Activated CD8-positive, alpha-beta memory T cell treated with anti-CD3 and anti-CD28 coated beads for 4 hours (primary cell): Measurements from ENCODE around the gene SLC27A2.

Experiments
- DNase-seq, 2 donors: peaks; one replicate each; pipeline ENCODE4 v3.0.0-alpha.2; 2020; ENCODE audit warnings: low read depth in 2 of 2

Gene SLC27A2

DNA sequence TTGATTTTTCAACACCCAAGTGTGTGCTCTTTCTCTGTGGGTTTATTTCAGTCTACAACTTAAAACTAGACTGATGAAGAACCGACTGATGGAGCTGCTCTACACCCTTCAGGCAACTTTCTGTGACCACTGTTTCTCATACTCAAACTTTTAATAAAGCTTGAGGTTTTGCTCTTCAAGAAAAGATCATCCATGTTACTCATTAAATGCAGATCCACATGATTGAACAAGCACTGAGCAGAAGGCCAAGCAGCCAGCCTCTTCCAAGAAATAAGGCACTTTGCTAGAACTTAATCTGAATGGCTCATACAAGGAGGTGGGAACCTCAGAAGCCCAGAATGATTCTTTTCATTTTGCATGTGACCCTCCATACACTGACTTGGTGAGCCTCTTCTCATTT is 8.7 kb downstream of the SLC27A2 start:
- DNase-seq = no peak

DNA sequence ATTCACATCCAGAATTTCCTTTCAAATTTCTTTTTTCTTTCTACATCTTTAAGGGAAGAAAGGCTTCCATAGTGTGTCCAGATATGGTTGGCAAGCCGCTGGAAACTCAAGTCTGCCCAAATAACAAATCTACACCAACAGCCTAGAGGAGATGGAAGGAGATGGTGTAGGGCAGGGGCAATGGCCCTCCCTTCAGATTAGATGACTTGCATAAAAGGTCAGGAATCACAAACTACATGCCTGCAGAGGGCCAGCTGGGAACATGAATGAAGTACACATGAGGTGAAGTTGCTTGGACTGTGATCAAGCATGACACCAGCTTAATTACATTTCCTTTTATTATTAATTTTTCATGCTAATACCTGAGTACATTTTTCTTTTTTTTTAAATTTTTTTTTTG is 10.2 kb downstream of the SLC27A2 start:
- no peak for DNase-seq

DNA sequence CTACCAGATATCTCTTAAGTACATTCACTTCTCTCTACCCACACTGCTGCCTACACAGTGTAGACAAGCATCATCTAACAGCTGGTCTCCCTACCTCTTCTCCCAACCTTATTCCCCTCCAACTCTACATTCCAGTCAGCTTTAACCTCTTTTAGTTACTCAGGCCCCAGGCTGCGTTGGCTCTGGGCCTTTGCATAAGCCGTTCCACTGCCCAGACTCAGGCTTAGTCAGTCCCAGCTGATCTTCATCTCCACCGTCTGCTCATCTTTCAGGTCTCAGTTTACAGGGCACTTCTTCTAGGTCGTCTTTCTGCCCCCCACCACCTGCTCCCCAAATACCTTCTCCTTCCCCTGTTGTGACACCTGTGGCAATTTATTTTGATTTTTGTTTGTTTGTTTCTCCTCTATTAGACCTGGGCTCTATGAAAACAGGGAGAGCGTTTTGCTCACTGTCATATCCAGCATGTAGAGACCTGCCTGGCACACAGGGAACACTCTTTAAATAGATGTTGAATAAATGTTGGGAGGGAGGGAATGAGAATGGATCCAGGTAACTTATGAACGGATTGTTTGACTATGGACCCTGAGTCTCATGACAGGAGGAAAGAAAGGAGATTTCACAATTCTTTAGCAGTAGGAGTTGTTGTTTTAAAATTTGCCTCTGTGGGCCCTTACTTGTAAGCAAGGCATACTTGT is 11.1 kb downstream of the SLC27A2 start:
- no peak for DNase-seq

DNA sequence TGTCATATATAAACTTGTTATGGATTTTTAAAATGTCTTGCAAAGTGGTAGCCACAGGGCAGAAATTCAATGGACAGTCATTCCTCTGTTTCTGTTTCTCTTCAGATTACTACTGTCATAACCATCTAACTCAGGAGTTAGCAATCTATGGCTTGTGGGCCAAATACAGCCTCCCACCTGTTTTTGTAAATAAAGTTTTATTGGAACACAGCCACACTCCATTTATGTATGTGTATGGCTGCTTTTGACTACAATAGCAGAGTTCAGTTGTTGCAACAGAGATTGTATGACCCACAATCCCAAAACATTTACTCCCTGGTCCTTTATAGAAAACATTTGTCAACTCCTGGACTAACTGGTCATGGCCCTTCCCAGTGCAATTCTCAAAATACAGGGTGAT is 20.0 kb downstream of the SLC27A2 start:
- no peak for DNase-seq

- DNase-seq = no peak
These were observed 24.0 kb downstream of the SLC27A2 start for GRCh38 chr15:50206020-50206419.

- no peak for DNase-seq
These were observed 27.8 kb downstream of the SLC27A2 start for GRCh38 chr15:50209809-50210208.

DNA sequence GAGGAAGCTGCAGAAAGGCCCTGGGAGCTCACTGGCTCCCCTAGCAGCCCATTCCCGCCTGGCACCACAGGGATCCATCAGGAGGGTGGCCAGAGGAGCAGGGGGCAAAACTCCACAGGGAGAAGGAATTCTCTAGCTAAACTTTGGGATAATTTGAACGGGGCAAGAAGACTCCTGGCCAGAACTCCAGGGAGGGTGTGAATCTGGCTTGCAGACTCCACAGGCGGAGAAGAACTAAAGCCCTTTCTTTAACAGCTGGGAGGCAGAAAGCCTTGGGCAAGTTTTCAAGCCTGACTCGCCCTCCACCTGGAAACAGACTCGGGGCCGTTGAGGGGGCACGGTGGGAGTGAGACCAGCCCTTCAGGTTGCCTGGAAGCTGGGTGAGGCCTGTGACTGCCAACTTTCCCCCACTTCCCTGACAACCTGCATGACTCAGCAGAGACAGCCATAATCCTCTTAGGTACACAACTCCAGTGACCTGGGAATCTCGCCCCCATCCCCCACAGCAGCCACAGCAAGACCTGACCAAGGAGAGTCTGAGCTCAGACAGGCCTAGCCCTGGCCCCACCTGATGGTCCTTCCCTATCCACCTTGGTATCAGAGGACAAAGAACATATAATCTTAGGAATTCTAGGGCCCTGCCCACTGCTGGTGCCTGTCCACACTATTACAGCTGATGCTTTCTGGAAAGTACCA is 28.6 kb downstream of the SLC27A2 start:
- no peak for DNase-seq

- no peak for DNase-seq
These were observed 36.3 kb downstream of the SLC27A2 start for GRCh38 chr15:50218291-50218690.

DNA sequence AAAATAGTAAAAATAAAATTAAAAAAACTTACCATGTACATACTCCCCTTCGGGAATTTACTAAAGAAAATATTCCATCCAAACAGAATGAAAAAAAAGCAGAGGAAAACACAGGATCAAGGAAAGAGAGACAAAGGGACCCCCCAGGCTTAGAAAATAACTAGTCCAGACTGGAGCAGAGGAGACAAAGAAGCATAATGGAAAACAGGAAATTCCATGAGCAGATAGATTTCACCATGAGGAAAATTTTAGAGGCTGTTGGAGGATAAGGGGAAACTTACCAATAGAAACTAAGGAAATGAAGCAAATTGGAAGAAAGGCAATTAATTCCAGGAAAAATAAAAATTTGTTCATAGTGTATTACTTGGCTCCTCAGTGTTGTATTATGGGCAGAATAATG is 36.7 kb downstream of the SLC27A2 start:
- no peak for DNase-seq

DNA sequence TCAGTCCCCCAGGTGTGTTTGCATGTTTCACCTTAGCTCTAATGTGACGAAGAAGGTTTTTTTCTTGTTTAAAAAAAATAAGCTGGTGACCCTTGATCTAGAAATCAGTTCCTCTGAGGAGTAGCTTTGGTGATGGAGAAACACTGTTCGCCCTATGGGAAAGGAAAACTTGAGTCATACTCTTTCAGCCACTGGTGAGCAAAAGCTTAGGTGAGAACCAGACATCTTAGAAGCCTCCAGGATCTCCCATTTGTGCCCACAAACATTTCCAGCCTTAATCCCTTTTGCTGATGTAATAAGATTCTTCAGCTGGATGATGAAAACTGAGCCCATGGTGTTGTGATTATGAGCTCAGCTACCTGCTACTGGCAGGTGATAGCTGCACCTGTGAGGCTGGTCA is 37.8 kb downstream of the SLC27A2 start:
- no peak for DNase-seq

GRCh38 chr15:50222181-50222580 is 40.2 kb downstream of the SLC27A2 start:
- DNase-seq = no peak

- DNase-seq = no peak
These were observed 42.6 kb downstream of the SLC27A2 start for GRCh38 chr15:50224606-50225005.

DNA sequence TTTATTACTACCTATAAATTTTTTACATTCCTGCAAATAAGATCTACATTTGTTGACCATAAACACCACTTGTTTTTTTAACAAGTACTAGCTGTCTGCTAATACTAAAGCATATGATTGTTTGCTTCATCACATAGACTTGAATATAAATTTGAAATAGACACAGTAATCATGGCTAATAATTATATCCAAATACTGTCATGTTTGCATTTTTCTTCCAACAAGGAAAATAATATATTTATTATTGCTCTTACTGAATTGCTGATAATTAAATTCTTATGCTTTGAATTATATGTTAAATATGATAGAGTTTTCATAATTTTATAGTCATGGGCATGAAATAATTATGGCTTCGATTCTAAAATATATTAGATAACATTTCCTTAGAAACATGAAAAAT is 43.1 kb downstream of the SLC27A2 start:
- no peak for DNase-seq

DNA sequence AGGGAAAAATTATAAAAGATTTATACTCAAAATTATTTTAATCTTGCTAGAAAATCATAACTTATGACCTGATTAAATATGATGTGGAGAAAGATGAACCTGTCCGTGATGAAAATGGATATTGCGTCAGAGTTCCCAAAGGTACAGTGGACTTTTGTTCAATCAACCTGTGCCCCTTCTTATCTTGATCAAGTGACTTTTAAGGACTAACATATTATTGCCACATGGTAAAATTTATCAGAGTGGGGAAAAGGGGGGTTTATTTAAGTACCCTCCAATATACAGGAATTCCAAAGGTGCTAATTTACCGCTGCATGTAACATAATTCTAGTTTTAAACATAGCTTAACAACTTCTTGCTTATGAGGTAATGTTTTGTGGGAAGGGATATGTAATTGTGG is 43.9 kb downstream of the SLC27A2 start:
- DNase-seq = no peak

DNA sequence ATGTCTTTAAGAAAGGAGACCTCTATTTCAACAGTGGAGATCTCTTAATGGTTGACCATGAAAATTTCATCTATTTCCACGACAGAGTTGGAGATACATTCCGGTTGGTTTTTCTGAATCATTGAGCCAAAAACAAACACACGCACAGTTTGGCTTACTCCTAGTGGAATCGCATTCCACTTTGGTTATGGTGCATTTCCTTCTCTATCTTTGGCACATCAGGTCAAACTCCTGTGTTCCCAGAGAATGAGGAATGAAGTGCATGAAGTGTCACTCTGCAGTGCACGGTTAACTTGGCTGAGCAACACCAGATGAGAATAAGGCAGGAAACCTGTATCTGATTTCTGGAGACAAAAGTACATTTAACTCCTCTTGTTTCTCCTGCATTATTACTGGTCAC is 45.1 kb downstream of the SLC27A2 start:
- no peak for DNase-seq

GRCh38 chr15:50228866-50229265 is 46.9 kb downstream of the SLC27A2 start:
- no peak for DNase-seq

GRCh38 chr15:50229336-50229735 is 47.3 kb downstream of the SLC27A2 start:
- DNase-seq = no peak

- DNase-seq = no peak
These were observed 49.8 kb downstream of the SLC27A2 start for GRCh38 chr15:50231761-50232160.

DNA sequence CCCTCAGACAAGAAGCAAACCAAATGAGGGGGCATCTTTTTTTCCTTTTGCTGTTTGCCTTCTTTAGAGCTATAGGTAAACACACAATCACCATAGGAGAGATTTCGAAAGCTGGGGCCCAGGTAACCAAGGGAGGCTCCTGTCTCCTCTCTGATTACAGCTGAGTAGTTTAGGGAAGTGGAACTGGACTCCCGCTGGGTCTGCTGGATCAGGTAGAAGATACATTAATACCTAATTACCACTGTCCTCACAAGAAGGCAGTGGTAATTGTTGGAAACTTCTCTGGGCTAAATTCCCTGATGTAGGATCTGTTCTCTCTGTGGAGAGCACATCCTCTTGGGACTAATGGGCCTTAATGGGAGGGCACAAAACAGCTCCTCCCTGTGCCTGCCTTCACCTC is 50.8 kb downstream of the SLC27A2 start:
- DNase-seq = no peak

GRCh38 chr15:50233192-50233736 is 51.3 kb downstream of the SLC27A2 start:
- no peak for DNase-seq

DNA sequence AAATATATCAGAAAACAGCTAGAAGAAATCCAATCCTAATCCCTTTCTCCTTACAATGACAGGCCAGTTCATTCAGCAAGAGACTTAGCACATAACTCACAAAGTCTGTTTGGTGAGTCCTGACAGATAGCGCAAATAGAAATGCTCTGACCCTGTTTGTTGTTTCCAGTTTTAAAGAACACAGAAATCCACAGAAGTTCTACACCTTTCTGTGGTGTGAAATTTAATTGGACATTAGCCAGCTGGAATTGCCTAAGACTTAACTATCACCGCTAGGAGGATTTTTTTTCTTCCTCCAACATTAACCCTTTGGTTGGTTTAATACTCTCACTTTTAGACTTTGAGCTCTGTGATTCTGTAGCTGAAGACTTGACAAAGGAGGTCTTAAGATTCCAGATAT is 52.8 kb downstream of the SLC27A2 start:
- DNase-seq = no peak

GRCh38 chr15:50235794-50236193 is 53.8 kb downstream of the SLC27A2 start:
- no peak for DNase-seq

GRCh38 chr15:50236433-50236832 is 54.4 kb downstream of the SLC27A2 start:
- DNase-seq = no peak
